Thyroid gland (tissue), 4 donors: Measurements from ENCODE around the gene RAI14. TPM values are rescaled to one million over a fixed set of nuclear protein-coding genes. Genes with fewer than 3 reads are reported as not detected.

Experiments
- DNase-seq, 2 donors: peaks; one replicate each; pipeline ENCODE4 v3.0.0-alpha.2; 2019
- H3K27ac ChIP-seq, 3 donors: fragments of 200-600 bp; sonication (generic); 1 replicate in 2 of 3; 2 replicates in 1 of 3; pipeline ENCODE4 v1.5.1; 2016 to 2019; ENCODE audit warnings: mild to moderate bottlenecking in 1 of 3, moderate library complexity in 1 of 3
- H3K27me3 ChIP-seq: fragments of 200-600 bp; sonication (generic); one replicate; pipeline ENCODE4 v1.5.1; 2019
- H3K36me3 ChIP-seq, 2 donors: fragments of 200-600 bp; sonication (generic); one replicate each; pipeline ENCODE4 v1.5.1; 2016 to 2019
- H3K4me1 ChIP-seq, 2 donors: fragments of 200-600 bp; sonication (generic); one replicate each; pipeline ENCODE4 v1.5.1; 2017 to 2019
- H3K4me3 ChIP-seq, 3 donors: fragments of 200-600 bp; sonication (generic); replicated peaks in 1 of 3; 1 replicate in 2 of 3; 2 replicates in 1 of 3; pipeline ENCODE4 v1.5.1; 2016; ENCODE audit warnings: mild to moderate bottlenecking in 1 of 3
- H3K9me3 ChIP-seq: fragments of 200-600 bp; sonication (generic); one replicate; pipeline ENCODE4 v1.5.1; 2017
- CTCF ChIP-seq, 6 experiments: fragments of 200-600 bp in 3 of 6; fragments of 450-650 bp in 3 of 6; sonication (generic) in 3 of 6; IDR thresholded peaks; one replicate each; pipeline ENCODE4 v1.5.1; 2016 to 2019; ENCODE audit warnings: antibody characterized with exemption in 6 of 6, mild to moderate bottlenecking in 2 of 6, inconsistent platforms in 1 of 6, moderate library complexity in 1 of 6
- POLR2A ChIP-seq, 2 donors: fragments of 450-650 bp; IDR thresholded peaks; one replicate each; pipeline ENCODE4 v1.6.1; 2017; ENCODE audit warnings: antibody characterized with exemption in 2 of 2, mild to moderate bottlenecking in 2 of 2, moderate library complexity in 1 of 2
- WGBS, 2 donors: methylation state at CpG; one replicate each; pipeline ENCODE4 v1.1.5; 2017; 5-methylcytosine and 5-hydroxymethylcytosine counted together
- intact Hi-C: fragments of 100-400 bp; cut with DNase I; formaldehyde crosslinking; loops from one replicate; pipeline ENCODE4 v1.15.1; 2023
- total RNA-seq, 4 donors: library from RNA; depleted of rRNA; stranded (reverse); fragments of >200 nt; gene quantifications; one replicate each; pipeline ENCODE4 v1.2.3, GENCODE V29; 2016

The RAI14 gene
- total RNA-seq, 4 donors from 2014 or later, result 16.9 to 23.5 (median 20.8) TPM

- TF ChIP-seq POLR2A (IDR thresholded peaks at IDR 0.05) (no peak), CTCF (IDR thresholded peaks at IDR 0.05) (no peak)
- no peak for DNase-seq
- H3K27ac ChIP-seq, result no peak overlapping the region
- no peaks in the 10 kb centered on the region for H3K27me3 ChIP-seq
- no peak overlapping the region for H3K4me3 ChIP-seq
- intact Hi-C loops, result no loop called here
- peaks cover 5 to 17% of the 10 kb centered on the region in 2 donors for H3K4me1 ChIP-seq
- no peaks in the 10 kb centered on the region for H3K9me3 ChIP-seq
- H3K36me3 ChIP-seq, result no peaks in the 10 kb centered on the region
- 91 to 95% methylated on average over 10 of the region's 10 CpGs for WGBS, 2 donors
Observed at GRCh38 chr5:34703767-34704713, 47.9 kb downstream of the RAI14 start.

GRCh38 chr5:34706084-34706483 lies 50.0 kb downstream of the RAI14 start:
- H3K4me1 ChIP-seq, result no peaks in the 10 kb centered on the region
- no peak for DNase-seq
- no peaks in the 10 kb centered on the region for H3K27me3 ChIP-seq
- no peaks in the 10 kb centered on the region for H3K9me3 ChIP-seq
- H3K4me3 ChIP-seq, result no peak overlapping the region
- H3K27ac ChIP-seq, result no peak overlapping the region
- H3K36me3 ChIP-seq, result no peaks in the 10 kb centered on the region
- intact Hi-C loops, result no loop called here
- TF ChIP-seq POLR2A (IDR thresholded peaks at IDR 0.05) (no peak), CTCF (IDR thresholded peaks at IDR 0.05) (no peak)
- WGBS, 2 donors, result 49 to 52% methylated on average over 1 of the region's 1 CpG

- no peaks in the 10 kb centered on the region for H3K4me1 ChIP-seq
- intact Hi-C loops, result no loop called here
- DNase-seq, result no peak
- no peaks in the 10 kb centered on the region for H3K9me3 ChIP-seq
- H3K27ac ChIP-seq, result no peak overlapping the region
- no peak overlapping the region for H3K4me3 ChIP-seq
- TF ChIP-seq CTCF (IDR thresholded peaks at IDR 0.05) (no peak), POLR2A (IDR thresholded peaks at IDR 0.05) (no peak)
- H3K36me3 ChIP-seq, result no peaks in the 10 kb centered on the region
- WGBS, 2 donors, result 73 to 81% methylated on average over 5 of the region's 5 CpGs
- H3K27me3 ChIP-seq, result no peaks in the 10 kb centered on the region
Observed at GRCh38 chr5:34707451-34708107, 51.5 kb downstream of the RAI14 start.

- TF ChIP-seq CTCF (IDR thresholded peaks at IDR 0.05) (no peak), POLR2A (IDR thresholded peaks at IDR 0.05) (no peak)
- 90 to 100% methylated on average over 2 of the region's 2 CpGs for WGBS, 2 donors
- no peaks in the 10 kb centered on the region for H3K27me3 ChIP-seq
- no peaks in the 10 kb centered on the region for H3K9me3 ChIP-seq
- no peaks in the 10 kb centered on the region for H3K4me1 ChIP-seq
- H3K27ac ChIP-seq, result no peak overlapping the region
- intact Hi-C loops, result no loop called here
- no peaks in the 10 kb centered on the region for H3K36me3 ChIP-seq
- H3K4me3 ChIP-seq, result no peak overlapping the region
- DNase-seq, result no peak
Observed at GRCh38 chr5:34708777-34709176, 52.6 kb downstream of the RAI14 start.
